PC-3 (cell line): ENCODE measurements around the gene ZNF710.

ENCODE experiments used
- EZH2 ChIP-seq: fragments of 300-600 bp; sonication (generic); IDR thresholded peaks from one replicate; pipeline ENCODE4 v1.6.1; 2017; ENCODE audit warnings: antibody characterized with exemption, mild to moderate bottlenecking, low read length; ENCODE audit not compliant: unreplicated experiment
- EZH2phosphoT487 ChIP-seq: fragments of 300-600 bp; sonication (generic); IDR thresholded peaks from 2 replicates; pipeline ENCODE4 v1.6.1; 2018; ENCODE audit warnings: mild to moderate bottlenecking, antibody characterized with exemption, low read length, borderline replicate concordance
- TF ChIP-seq, protein P1 (sequence below): fragments of 300-600 bp; sonication (generic); conservative IDR thresholded peaks from 2 replicates; pipeline ENCODE4 v1.5.1; 2017; ENCODE audit warnings: antibody characterized with exemption, low read depth, mild to moderate bottlenecking, low read length

- TF ChIP-seq, protein P1, sequence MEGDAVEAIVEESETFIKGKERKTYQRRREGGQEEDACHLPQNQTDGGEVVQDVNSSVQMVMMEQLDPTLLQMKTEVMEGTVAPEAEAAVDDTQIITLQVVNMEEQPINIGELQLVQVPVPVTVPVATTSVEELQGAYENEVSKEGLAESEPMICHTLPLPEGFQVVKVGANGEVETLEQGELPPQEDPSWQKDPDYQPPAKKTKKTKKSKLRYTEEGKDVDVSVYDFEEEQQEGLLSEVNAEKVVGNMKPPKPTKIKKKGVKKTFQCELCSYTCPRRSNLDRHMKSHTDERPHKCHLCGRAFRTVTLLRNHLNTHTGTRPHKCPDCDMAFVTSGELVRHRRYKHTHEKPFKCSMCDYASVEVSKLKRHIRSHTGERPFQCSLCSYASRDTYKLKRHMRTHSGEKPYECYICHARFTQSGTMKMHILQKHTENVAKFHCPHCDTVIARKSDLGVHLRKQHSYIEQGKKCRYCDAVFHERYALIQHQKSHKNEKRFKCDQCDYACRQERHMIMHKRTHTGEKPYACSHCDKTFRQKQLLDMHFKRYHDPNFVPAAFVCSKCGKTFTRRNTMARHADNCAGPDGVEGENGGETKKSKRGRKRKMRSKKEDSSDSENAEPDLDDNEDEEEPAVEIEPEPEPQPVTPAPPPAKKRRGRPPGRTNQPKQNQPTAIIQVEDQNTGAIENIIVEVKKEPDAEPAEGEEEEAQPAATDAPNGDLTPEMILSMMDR: no peak
- no peak for TF ChIP-seq EZH2phosphoT487
- TF ChIP-seq EZH2: no peak
These were observed 31.9 kb downstream of the ZNF710 start for GRCh38 chr15:90033006-90033405.
